ENCODE results near the gene UPK2.

UPK2 gene

GRCh38 chr11:118910309-118911112 is 45.6 kb upstream of the UPK2 start:
- DNase-seq (ENCODE audit: low read depth): peak; percentile 66
- peak overlapping the region; percentile 34 for H3K4me3 ChIP-seq (ENCODE audit: low read depth, low read length)
- in situ Hi-C loops (cut with HindIII; ENCODE audit: low sequenced_read_pairs): no loop called here
- no peak for TF ChIP-seq CTCF (IDR thresholded peaks at IDR 0.05; ENCODE audit: low read depth, low read length, missing control alignments)

- in situ Hi-C loops (cut with HindIII; ENCODE audit: low sequenced_read_pairs): no loop called here
- DNase-seq (ENCODE audit: low read depth): no peak
- peak overlapping the region; percentile 24 for H3K4me3 ChIP-seq (ENCODE audit: low read depth, low read length)
- TF ChIP-seq CTCF (IDR thresholded peaks at IDR 0.05; ENCODE audit: low read depth, low read length, missing control alignments): no peak
Measured at GRCh38 chr11:118911113-118911879, 44.8 kb upstream of the UPK2 start.

- in situ Hi-C loops (cut with HindIII; ENCODE audit: low sequenced_read_pairs): no loop called here
Measured at GRCh38 chr11:118911880-118912741, 44.0 kb upstream of the UPK2 start.

GRCh38 chr11:118912742-118913410 is 43.2 kb upstream of the UPK2 start:
- no peak overlapping the region for H3K4me3 ChIP-seq (ENCODE audit: low read depth, low read length)
- DNase-seq (ENCODE audit: low read depth): no peak
- in situ Hi-C loops (cut with HindIII; ENCODE audit: low sequenced_read_pairs): no loop called here
- TF ChIP-seq CTCF (IDR thresholded peaks at IDR 0.05; ENCODE audit: low read depth, low read length, missing control alignments): no peak

More at GRCh38 chr11:118911880-118912741, 44.0 kb upstream of the UPK2 start:
- no peak for TF ChIP-seq CTCF (IDR thresholded peaks at IDR 0.05; ENCODE audit: low read depth, low read length, missing control alignments)
- peak; percentile 71 for DNase-seq (ENCODE audit: low read depth)
- no peak overlapping the region for H3K4me3 ChIP-seq (ENCODE audit: low read depth, low read length)

- in situ Hi-C loops (cut with HindIII; ENCODE audit: low sequenced_read_pairs): no loop called here
- H3K4me3 ChIP-seq (ENCODE audit: low read depth, low read length): no peak overlapping the region
- no peak for TF ChIP-seq CTCF (IDR thresholded peaks at IDR 0.05; ENCODE audit: low read depth, low read length, missing control alignments)
- no peak for DNase-seq (ENCODE audit: low read depth)
Measured at GRCh38 chr11:118913411-118914125, 42.5 kb upstream of the UPK2 start.

Measured in astrocyte of the cerebellum (primary cell).